Cardiac fibroblast (primary cell): ENCODE results near the gene UNK.
A peak's percentile ranks its signal among the peaks of the same experiment; 100 is the strongest.

Source experiments
- DNase-seq, 2 donors: peaks; one replicate each; pipeline versions ENCODE4 v3.0.0 to v3.0.0-alpha.2; 2010; ENCODE audit warnings: low read depth in 2 of 2
- H3K4me3 ChIP-seq, 2 donors: replicated peaks in 1 of 2; 1 replicate in 1 of 2; 2 replicates in 1 of 2; pipeline ENCODE4 v1.5.1; 2011; ENCODE audit warnings: low read depth in 2 of 2, low read length in 2 of 2, mild to moderate bottlenecking in 2 of 2, moderate library complexity in 1 of 2
- CTCF ChIP-seq: IDR thresholded peaks from one replicate; pipeline ENCODE4 v1.5.1; 2011; ENCODE audit warnings: low read depth, mild to moderate bottlenecking, low read length, inconsistent platforms

The UNK gene

GRCh38 chr17:75830164-75831031 lies 45.8 kb downstream of the UNK start:
- peak; percentile 71 for TF ChIP-seq CTCF
- H3K4me3 ChIP-seq: no peak overlapping the region
- no peak for DNase-seq

- no peak overlapping the region for H3K4me3 ChIP-seq
- DNase-seq: no peak
- no peak for TF ChIP-seq CTCF
These were observed 46.5 kb downstream of the UNK start for GRCh38 chr17:75831032-75831571.

- peak; percentile 74 to 77 for DNase-seq
- no peak for TF ChIP-seq CTCF
- H3K4me3 ChIP-seq: no peak overlapping the region
These were observed 47.6 kb downstream of the UNK start for GRCh38 chr17:75832164-75832651.

GRCh38 chr17:75832652-75833400 lies 48.2 kb downstream of the UNK start:
- TF ChIP-seq CTCF: no peak
- no peak overlapping the region for H3K4me3 ChIP-seq
- no peak for DNase-seq

GRCh38 chr17:75834279-75834920 lies 49.8 kb downstream of the UNK start:
- H3K4me3 ChIP-seq: no peak overlapping the region
- DNase-seq: no peak
- TF ChIP-seq CTCF: no peak

GRCh38 chr17:75834928-75835653 lies 50.5 kb downstream of the UNK start:
- no peak for DNase-seq
- no peak for TF ChIP-seq CTCF
- no peak overlapping the region for H3K4me3 ChIP-seq
